Measurements from ENCODE around the gene HNRNPR.

The HNRNPR gene

DNA sequence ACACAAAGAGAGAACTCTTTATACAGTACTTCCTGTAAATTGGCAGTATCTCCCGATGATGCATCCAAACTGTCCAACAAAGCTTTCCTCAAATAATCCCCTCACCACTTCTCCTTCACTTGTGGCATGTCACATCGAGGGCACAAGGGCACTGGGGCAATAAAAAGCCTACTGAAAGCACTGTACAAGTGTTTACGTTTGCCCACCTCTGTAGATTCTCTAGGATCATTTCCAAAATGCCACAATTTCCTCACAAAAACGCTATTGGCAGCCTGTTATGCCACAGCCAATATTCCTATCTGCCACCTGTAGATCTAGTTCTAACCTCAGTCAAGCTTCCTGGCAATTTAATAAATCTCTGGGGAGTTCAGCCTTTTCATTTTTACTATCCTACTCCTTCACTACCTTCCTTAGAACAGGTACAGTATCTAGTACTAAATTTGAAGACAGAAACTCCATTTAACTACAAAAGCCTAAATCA is 39.9 kb downstream of the HNRNPR start:
- Histone ChIP-seq H3K9ac (ENCODE audit: low read length) (no peak overlapping the region), H3K4me3 (ENCODE audit: low read depth, low read length, poor library complexity, severe bottlenecking) (no peak overlapping the region), H3F3A (ENCODE audit: insufficient read depth, low read length) (no peaks in the 10 kb centered on the region), H3K79me2 (ENCODE audit: insufficient read depth, low read length) (no peaks in the 10 kb centered on the region), H3K27ac (ENCODE audit: low read depth, low read length, poor library complexity, severe bottlenecking) (no peak overlapping the region), H3K36me3 (ENCODE audit: insufficient read depth, low read length) (peaks cover 82% of the 10 kb centered on the region), H3K9me2 (ENCODE audit: low read depth, low read length) (no peaks in the 10 kb centered on the region), H3K9me3 (ENCODE audit: low read length) (no peaks in the 10 kb centered on the region), H2AFZ (ENCODE audit: low read length) (no peak overlapping the region), H3K4me2 (ENCODE audit: low read length) (no peak overlapping the region), H3K27me3 (ENCODE audit: insufficient read depth, low read length) (no peaks in the 10 kb centered on the region), H3K4me1 (ENCODE audit: insufficient read depth, low read length, severe bottlenecking) (no peaks in the 10 kb centered on the region), H4K20me1 (ENCODE audit: insufficient read depth, low read length) (no peaks in the 10 kb centered on the region)
- TF ChIP-seq, protein P1, sequence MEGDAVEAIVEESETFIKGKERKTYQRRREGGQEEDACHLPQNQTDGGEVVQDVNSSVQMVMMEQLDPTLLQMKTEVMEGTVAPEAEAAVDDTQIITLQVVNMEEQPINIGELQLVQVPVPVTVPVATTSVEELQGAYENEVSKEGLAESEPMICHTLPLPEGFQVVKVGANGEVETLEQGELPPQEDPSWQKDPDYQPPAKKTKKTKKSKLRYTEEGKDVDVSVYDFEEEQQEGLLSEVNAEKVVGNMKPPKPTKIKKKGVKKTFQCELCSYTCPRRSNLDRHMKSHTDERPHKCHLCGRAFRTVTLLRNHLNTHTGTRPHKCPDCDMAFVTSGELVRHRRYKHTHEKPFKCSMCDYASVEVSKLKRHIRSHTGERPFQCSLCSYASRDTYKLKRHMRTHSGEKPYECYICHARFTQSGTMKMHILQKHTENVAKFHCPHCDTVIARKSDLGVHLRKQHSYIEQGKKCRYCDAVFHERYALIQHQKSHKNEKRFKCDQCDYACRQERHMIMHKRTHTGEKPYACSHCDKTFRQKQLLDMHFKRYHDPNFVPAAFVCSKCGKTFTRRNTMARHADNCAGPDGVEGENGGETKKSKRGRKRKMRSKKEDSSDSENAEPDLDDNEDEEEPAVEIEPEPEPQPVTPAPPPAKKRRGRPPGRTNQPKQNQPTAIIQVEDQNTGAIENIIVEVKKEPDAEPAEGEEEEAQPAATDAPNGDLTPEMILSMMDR (IDR thresholded peaks at IDR 0.05; ENCODE audit: low read length): no peak
- TF ChIP-seq EZH2 (IDR thresholded peaks at IDR 0.05; ENCODE audit: borderline replicate concordance, low read length): no peak

DNA sequence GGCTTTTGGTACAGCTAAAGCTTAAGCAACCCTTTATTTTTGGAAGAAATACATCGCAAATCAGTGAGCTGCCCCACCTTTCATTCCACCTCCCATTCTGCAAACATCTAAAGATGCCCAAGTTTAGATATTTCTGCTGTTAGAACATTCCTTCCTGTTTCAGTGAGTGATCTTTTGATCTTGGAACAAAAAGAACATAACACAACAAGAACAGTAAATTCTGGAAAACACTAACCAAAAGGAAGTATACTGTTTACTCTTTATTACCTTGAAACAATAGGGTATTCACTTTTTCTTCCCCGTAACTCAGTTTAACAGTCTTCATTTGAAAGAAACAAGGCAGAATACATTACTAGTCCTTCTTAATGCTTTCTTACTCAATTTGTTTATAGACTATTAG is 40.6 kb downstream of the HNRNPR start:
- Histone ChIP-seq H3K4me1 (ENCODE audit: insufficient read depth, low read length, severe bottlenecking) (no peaks in the 10 kb centered on the region), H3F3A (ENCODE audit: insufficient read depth, low read length) (no peaks in the 10 kb centered on the region), H3K9me3 (ENCODE audit: low read length) (no peaks in the 10 kb centered on the region), H3K36me3 (ENCODE audit: insufficient read depth, low read length) (peaks cover 82% of the 10 kb centered on the region), H3K27ac (ENCODE audit: low read depth, low read length, poor library complexity, severe bottlenecking) (no peak overlapping the region), H3K9me2 (ENCODE audit: low read depth, low read length) (no peaks in the 10 kb centered on the region), H3K27me3 (ENCODE audit: insufficient read depth, low read length) (no peaks in the 10 kb centered on the region), H3K9ac (ENCODE audit: low read length) (no peak overlapping the region), H3K4me2 (ENCODE audit: low read length) (no peak overlapping the region), H3K4me3 (ENCODE audit: low read depth, low read length, poor library complexity, severe bottlenecking) (no peak overlapping the region), H2AFZ (ENCODE audit: low read length) (no peak overlapping the region), H4K20me1 (ENCODE audit: insufficient read depth, low read length) (no peaks in the 10 kb centered on the region), H3K79me2 (ENCODE audit: insufficient read depth, low read length) (no peaks in the 10 kb centered on the region)
- no peak for TF ChIP-seq EZH2 (IDR thresholded peaks at IDR 0.05; ENCODE audit: borderline replicate concordance, low read length)
- TF ChIP-seq, protein P1 (IDR thresholded peaks at IDR 0.05; ENCODE audit: low read length): no peak

DNA sequence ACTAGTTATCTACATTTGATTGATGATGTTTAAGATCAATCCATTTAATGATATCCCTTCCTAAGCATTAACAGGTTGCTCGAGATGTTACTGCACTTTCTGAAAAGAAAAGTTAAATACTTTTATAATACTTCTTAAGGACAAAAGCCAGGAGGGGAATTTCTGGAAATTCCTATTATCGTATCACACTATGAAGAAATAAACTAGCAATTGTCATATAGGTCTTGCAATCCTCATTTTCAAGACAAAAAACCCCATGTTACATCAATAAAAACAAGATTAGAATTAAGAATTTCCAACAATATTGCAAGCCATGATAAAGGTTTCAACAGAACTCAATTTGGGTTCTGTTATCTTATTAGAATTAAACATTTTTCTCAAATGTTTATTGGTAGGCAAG is 47.2 kb downstream of the HNRNPR start:
- no peaks in the 10 kb centered on the region for H3K27me3 ChIP-seq (ENCODE audit: insufficient read depth, low read length)
- H3F3A ChIP-seq (ENCODE audit: insufficient read depth, low read length): 0 out of 2 replicates have a peak, but pooled peaks cover 4% of the 10 kb centered on the region
- no peak overlapping the region for H3K9ac ChIP-seq (ENCODE audit: low read length)
- H3K4me3 ChIP-seq (ENCODE audit: low read depth, low read length, poor library complexity, severe bottlenecking): no peak overlapping the region
- no peaks in the 10 kb centered on the region for H3K79me2 ChIP-seq (ENCODE audit: insufficient read depth, low read length)
- H2AFZ ChIP-seq (ENCODE audit: low read length): no peak overlapping the region
- no peaks in the 10 kb centered on the region for H4K20me1 ChIP-seq (ENCODE audit: insufficient read depth, low read length)
- H3K4me1 ChIP-seq (ENCODE audit: insufficient read depth, low read length, severe bottlenecking): no peaks in the 10 kb centered on the region
- no peak overlapping the region for H3K4me2 ChIP-seq (ENCODE audit: low read length)
- no peak overlapping the region for H3K27ac ChIP-seq (ENCODE audit: low read depth, low read length, poor library complexity, severe bottlenecking)
- no peaks in the 10 kb centered on the region for H3K9me2 ChIP-seq (ENCODE audit: low read depth, low read length)
- peaks cover 58% of the 10 kb centered on the region for H3K36me3 ChIP-seq (ENCODE audit: insufficient read depth, low read length)
- H3K9me3 ChIP-seq (ENCODE audit: low read length): no peaks in the 10 kb centered on the region
- TF ChIP-seq, protein P1 (IDR thresholded peaks at IDR 0.05; ENCODE audit: low read length): no peak
- no peak for TF ChIP-seq EZH2 (IDR thresholded peaks at IDR 0.05; ENCODE audit: borderline replicate concordance, low read length)
